Gastroesophageal sphincter (tissue), 3 donors: ENCODE data around the gene HIVEP3.

ENCODE experiments used
- CTCF ChIP-seq, 4 experiments: fragments of 200-600 bp in 2 of 4; fragments of 450-650 bp in 2 of 4; sonication (generic) in 1 of 4; IDR thresholded peaks; one replicate each; pipeline ENCODE4 v1.5.1; 2017 to 2019; ENCODE audit warnings: antibody characterized with exemption in 4 of 4, mild to moderate bottlenecking in 2 of 4, moderate library complexity in 2 of 4
- EP300 ChIP-seq: sonication (generic); formaldehyde crosslinking; IDR thresholded peaks from one replicate; pipeline ENCODE4 v1.6.1; 2017; ENCODE audit warnings: antibody characterized with exemption, mild to moderate bottlenecking

GRCh38 chr1:41806472-41807155 is 112.1 kb downstream of the HIVEP3 start:
- TF ChIP-seq CTCF (IDR thresholded peaks at IDR 0.05): no peak
- TF ChIP-seq EP300: no peak
